Erythroblast (primary cell): ENCODE data around the gene PRIM1.

Source experiments
- GATA1 ChIP-seq: IDR thresholded peaks from 2 replicates; pipeline ENCODE4 v1.6.1; 2011; ENCODE audit warnings: low read depth, mild to moderate bottlenecking, control low read depth, low read length, moderate library complexity
- POLR2A ChIP-seq: IDR thresholded peaks from 2 replicates; pipeline ENCODE4 v1.6.1; 2011; ENCODE audit warnings: mild to moderate bottlenecking, low read length

GRCh38 chr12:56772625-56773024 is 20.5 kb upstream of the PRIM1 start:
- no peak for TF ChIP-seq POLR2A
- no peak for TF ChIP-seq GATA1
